GM18858 (cell line): ENCODE measurements around the gene TWNK.

ENCODE experiments used
- ATAC-seq: cut with Tn5 transposase; IDR thresholded peaks from one replicate; pipeline ENCODE4 v1.9.1; 2021; ENCODE audit not compliant: unreplicated experiment

The TWNK gene

DNA sequence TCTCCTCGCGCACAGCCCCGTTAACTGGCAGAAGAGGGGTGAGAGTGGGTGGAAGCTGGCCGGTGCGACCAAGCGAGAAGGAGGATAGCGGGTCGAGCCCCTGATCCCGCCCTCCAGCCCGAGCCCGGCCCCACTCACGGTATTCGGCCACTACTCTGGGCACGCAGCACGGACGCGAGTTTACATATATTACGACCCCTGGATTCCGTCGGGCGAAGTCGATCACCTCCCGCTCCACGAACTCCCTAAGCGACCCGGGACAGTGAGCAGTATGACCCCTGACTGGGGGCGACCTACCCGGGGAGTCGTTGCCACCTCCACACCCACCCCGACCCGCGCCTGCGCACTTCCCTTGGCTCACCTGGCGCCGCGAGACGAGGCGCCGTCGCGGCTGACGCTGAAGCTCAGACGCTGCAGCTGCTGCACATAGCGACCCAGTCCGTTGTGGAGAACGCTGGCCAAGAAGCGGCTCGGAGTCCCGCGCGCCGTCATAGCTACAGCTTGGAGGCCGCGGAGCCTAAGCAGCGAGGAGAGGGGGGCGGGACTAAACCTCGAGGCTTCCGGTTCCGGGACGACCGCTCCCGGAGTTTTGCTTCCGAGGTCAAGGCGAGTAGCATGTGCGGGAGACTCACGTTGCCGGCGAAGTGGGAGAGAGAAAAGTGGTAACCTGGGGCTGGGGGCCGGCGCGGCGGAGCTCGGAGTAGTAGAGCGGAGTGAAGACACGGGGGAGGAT, at the start of gene TWNK, which contains the start of gene MRPL43:
Gene TWNK (plus strand): TSS at position 592 of the 733 bp plus-strand sequence. CDS start 668 bp downstream, outside the sequence.
Gene MRPL43 (minus strand): TSS at position 546 of the 733 bp plus-strand sequence. CDS start 54 bp downstream, at position 492.
- peak; percentile 52 for ATAC-seq

DNA sequence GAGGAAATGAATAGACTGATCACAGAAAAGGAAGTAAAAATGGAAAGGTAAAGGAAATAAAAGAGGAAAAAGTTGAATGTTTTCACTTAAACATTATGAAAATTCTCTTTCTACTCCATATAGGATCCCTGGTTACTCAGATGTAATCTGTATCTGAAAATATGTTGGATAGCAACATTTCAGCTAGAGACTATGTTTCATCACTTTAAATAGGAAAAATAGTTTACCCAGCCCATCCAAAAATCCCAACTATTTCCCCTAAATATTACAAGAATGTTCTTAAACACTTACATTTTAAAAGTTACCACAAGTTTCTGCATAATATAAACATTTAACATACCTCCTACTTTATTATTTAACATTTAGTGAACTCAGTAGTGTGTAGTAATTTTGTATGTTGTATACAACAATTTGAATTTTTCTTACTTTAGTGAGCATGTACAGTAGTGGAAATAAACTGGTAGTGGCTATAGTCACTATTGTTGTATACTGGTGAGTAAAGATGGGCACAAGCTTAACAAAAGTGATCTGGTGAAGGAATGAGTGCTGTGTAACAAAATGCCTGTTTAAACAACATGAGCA, 47.5 kb upstream of the TWNK start:
- ATAC-seq = no peak

DNA sequence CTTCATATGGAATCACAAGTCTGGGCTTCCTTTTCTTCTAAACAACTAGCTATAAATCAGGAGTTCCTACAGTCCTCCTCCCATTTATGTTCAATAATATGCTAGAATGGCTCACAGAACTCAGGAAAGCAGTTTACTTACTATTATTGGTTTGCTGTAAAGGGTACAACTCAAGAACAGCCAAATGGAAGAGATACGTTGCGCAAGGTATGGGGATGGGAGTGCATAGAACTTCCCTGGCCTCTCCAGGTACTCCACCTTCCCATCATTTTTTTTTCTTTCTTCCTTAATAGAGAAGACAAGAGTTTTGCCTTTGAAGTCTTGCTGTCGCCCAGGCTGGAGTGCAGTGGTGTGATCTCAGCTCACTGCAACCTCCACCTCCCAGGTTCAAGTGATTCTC, 45.1 kb upstream of the TWNK start:
- ATAC-seq = no peak

DNA sequence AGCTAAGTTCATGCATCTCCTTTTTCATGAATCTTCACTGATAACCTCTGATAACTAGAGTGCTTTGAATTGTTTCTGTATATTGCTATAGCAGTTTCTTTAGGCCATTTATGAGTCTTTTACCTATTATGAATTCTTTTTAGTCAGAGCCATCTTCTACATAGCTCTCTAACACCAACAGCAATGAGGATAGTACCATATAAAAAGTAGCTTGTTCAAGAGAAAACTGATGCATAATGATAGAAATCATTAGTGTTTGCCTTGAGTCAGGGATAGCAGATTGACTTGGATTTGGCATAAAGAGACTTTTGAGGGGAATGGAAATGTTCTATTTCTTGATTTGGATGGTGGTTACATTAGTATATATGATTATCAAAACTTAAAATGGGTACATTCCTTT, 43.8 kb upstream of the TWNK start:
- ATAC-seq = no peak

DNA sequence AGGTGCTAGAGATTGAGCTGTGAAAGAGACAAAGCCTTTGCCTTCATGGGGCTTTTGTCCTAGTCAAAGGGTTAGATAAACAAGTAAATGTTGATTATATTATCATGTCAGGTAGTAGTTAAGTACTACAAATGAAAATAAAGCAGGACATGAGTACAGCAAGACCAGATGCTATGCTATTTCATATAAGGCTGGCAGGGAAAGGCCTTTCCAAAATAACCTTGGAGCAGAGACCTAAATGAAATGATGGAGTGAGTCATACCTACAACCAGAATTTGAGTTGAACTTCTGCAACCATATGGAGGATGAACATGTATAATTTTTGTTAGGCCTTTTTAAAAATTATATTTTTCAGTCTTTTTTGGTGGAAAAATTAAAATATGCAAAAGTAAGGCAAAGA, 41.6 kb upstream of the TWNK start:
- ATAC-seq = no peak

DNA sequence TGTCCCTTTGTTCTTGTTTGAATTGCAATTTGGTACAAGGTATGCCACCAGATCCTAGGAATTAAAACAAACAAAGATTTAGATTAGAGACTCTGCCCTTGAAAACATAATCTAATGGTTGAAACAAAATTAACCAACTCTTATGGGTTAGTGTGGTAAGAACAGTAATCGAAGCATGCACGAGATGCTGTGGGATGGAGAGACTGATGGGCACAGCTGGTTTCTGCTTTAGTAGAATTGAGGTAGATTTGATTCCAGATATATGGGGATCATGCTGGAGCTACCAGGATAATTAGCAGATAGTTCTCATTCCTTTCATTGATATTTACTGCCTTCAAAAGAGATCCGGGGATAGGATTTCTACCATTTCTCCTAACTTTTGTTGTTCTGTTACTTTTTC, 38.4 kb upstream of the TWNK start:
- no peak for ATAC-seq

DNA sequence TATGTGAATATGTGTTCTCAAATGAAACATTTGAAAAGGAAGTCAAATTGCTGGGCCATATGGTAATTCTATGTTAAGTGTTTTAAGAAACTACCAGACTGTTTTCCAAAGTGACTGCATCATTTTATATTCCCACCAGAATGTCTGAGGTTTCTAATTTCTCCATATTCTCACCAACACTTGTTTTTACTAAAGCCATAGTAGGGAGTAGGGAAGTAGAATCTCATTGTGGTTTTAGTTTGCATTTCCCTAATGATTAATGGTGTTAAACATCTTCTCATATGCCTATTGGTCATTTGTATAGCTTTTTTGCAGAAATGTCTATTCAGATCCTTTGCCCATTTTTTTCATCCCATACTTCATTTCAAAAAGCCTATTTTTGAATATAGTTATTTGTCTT, 27.1 kb upstream of the TWNK start:
- no peak for ATAC-seq

DNA sequence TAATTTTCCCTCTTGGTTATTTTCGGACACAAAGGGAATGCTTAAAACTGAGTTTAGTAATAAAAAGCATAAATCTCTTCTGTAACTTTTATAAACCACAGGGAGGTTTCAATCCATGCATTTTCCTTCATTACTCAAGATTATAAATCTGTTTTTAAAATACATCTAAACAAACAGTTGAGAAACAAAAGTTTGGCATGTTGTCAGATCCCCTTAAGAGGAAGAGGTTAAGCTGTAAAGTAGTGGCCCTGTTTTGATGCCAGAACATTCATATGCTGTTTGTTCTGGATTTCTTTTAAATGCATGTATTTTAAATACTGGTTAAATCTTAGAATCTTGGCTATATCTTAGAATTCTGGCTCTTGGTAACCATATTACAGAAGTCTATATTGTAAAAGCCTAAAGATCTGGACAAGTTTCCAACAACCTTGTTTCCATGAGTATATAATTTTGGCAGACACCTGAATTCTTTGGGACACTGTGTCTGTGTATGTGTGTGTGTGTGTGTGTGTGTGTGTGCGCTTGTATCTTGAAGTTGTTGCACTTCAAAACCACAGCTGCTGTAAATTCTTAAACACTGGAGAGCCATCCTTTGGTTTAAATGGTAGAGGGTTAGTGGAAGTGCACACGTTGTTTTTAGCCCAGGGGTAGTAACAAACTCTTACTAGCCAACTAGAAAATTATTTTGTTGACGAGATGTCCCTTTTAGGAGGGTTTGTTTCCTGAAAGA, 24.8 kb upstream of the TWNK start:
- ATAC-seq = no peak

DNA sequence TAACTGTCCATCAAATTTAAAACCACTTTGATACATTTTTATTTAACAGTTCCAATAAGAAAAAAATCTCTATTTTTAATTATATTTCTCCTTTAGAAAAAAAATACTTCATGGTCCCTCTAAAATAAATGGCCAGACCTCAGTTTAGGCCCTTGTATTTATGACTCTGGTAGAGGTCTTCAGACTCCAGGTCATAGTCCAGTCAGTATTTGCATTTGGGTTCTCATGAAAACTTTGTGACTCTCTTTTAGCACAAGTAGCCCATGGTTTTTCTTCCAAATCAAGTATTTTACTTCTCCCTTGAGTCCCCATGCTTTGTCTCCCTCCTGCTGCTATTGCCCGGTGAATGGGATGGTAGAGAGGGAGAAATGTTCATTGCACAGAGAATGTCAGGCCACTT, 23.5 kb upstream of the TWNK start:
- no peak for ATAC-seq

DNA sequence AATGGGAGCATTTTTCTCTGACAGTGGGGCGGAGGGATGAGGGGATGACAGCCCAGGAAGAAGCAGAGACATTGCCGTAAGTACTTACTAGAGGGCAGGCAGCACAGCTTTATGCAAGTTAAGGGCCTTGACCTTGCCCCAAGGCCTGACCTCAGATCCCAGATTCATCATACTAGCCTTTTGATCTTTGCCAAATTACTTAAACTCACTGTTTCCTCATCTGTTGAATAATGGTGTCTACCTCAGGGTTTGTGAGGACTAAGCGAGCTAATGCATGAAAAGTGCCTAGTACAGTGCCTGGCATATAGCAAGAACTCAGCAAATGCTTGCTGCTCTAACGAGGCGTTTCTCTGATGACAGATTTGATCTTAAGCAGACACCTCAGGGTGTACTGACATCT, 21.5 kb upstream of the TWNK start:
- ATAC-seq = no peak

DNA sequence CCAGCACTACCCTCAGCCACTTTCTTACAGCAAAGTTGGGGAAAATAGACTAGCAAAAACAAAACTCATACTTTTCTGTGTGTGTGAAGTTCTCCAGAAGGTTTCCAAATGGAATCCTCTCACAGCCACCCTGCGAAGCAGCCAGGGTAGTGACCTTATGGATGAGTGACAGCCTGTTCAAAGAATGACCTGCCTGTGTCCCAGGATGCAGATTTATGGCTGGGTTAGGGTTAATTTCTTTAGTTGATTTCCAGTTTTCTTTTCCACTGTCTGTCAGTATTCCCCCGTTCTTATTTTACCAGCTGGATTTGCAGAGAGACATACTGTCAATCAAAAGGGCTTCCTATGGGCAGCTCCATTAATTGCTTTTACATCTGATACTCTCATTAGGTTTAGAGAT, 20.5 kb upstream of the TWNK start:
- ATAC-seq = no peak

DNA sequence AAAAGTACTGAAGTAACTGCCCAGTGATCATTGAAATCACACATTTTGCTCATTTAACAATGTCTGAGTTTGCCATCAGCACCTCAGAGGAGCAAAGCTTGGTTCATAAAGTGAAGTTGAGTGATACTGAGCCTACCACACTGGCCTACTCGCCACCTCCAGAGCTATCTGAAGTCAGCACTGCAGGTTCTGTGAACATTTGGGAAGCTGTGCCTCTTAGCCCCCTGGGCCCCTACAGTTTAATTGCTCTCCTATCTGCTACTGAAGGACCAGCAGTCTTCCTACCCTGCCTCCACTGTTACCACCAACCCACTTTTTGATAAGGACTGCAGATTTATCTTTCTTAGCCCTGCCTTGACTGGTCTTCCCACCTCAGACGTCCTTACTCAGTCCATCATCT, 20.0 kb upstream of the TWNK start:
- ATAC-seq = no peak

DNA sequence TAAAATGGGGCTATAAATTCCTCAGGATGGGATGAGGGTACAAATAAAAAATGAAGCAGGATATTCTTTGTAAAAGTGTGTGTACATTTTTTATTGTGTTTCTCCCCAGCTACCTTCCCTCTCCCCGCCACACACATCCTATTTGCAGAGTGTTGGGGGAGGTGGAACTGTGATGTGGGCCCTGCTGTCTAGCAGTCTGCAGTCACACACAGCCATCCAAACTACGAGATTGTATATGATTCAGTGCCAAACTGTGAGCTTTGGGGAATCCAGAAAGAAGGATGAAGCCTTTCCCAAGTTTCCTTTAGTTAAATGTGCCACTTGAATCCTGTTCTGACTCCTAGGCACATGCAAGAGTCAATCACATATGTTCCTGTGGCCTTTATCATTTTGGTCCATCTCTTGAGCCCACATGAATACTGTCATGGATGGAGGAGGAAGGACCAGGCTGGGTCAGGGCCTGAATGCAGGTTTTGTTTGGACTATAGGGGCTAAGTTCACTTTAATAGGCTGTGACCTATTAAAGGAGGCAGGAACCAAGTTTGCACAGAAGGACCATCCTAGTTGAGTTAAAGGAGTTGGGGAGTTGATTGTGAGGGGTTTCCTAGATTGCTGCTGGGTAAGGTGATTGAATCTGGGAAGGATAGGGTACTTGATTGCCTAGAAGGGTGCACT, 19.1 kb upstream of the TWNK start:
- ATAC-seq = no peak

DNA sequence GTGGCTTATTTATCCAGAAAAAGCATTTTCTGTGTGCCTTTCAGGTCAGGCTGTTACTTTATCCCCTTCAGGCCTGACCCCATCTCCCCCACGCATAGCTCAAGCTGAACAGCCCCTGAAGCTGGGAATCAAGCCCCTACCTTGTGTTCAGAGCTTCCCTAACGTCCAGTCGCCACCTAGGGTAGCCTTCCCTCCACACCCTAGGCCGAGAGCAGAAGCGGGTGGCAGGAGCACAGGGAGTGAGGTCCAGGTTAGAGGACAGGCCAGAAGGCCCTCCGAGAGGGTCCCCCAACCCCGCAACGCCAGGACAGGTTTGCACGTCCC, 18.5 kb upstream of the TWNK start:
- ATAC-seq = no peak

DNA sequence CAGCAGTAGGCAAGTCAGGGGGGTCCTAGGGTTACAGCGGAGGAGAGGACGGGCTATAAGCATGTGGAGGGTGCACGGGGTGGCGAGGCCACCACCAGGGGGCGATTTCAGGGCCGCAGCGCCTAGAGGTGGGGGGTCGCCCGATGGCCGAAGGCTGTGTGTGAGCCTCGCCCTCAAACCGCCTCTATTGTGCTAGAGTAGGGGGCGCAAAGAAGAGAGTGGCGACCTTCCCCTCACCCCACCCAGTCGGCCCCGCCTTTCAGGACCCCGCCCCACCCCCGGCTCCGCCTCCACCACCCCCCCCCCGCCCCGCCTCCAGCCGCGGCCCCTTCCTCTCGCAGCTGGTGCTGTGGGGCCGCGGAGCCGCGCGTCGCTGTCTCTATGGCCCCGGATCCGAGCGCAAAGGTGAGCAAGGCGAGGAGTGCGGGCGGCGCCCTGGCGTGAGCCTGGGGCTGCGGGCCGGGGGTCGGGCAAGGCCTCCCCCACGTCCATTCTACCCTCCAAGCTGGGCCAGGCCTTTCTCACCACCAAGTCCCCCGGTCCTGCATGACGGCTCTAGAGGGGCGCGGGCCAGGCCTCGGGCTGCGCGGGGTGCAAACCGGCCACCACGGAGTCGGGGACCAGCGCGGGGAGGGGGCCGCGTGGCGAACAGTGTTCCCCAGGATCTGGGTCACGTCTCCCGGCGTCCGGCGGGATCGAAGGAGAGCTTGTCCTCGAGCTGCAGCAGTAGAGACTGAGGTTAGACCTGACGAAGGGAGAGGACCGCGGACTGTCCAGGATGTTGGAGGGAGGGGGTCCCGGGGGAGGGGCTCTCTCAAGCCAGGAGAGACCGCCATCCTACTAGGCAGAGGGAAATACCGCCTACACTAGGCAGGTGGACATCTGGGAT, 17.9 kb upstream of the TWNK start, which contains the start of gene SEMA4G:
Gene SEMA4G (plus strand): TSS at position 318 of the 889 bp plus-strand sequence. CDS start 3,409 bp downstream, outside the sequence.
- no peak for ATAC-seq

DNA sequence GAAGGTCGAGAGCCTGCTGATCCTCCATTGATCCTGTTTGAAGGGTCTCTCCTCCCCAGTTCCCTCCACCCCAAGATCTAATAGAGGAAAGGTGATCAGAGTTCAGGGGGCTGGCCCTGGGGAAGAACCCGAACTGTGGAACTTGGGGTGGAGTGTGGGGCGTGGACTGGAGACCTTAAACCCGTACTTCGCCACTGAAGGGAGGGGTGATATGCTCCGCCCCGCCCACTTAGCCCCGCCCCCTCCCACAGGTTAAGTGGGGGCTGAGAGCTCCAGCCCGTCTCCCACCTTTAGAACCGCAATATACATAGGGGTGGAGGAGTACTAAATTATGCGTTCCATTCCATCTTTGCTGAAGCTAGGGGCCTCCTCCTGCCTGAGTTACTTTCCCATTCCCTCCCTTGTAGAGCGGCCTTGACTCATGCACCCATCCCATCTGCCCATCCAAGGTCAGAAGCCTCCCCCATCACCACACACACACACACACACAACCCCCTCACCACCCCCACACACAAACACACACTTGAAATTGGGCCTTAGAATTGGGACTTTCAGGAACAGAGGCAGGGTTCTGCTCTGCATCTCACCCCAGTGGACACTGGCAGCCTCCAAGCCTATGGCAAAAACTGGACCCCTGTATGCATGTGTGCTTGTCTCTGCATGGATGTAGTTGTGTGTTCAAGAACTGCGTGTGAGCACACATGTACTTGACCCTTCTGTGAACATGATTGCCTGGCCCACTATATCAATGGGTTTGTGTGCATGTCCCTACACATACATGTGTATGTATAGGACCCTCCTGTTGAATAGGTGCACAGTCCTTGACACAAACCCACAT, 17.0 kb upstream of the TWNK start:
- no peak for ATAC-seq

DNA sequence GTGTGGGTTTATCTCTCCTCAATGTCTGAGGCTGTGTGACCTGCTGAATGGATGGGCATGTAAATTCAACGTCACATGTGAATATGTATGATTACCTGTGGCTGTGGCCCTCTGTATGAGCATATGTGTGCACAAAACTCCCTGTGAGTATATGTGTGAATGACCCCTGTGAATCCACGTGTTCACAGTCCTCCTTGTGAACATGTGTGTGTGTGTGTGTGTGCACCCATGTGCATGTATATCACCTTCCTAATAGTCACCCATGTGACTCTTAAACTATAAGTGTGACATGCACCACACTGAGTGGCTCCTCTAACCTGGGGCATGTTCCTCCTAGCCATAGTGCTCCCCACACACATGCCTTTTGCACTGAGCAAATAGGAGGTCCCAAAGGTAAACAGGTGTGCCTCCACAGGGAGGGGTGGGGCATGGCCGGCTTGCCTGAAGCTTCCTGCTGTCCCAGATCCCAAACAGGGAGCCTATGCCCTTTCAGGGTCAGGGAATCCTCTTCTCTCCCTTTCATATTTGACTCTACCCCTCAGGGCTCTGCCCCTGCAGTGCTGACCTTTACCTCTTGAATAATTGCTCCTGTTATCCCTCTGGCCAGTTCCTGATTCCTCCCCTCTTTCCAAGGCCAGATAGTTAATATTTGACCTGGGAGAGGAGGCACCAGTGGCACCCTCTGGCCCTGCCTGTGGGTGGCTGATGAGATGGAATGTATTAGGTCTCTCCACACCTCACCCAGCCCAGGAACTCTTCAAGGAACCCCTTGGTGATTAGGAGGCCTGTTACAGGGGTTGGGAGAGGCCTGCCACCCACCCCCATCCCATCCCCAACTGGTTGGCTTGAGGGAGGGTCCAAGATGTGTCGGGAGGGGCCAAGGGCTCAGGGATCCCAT, 16.2 kb upstream of the TWNK start:
- no peak for ATAC-seq

DNA sequence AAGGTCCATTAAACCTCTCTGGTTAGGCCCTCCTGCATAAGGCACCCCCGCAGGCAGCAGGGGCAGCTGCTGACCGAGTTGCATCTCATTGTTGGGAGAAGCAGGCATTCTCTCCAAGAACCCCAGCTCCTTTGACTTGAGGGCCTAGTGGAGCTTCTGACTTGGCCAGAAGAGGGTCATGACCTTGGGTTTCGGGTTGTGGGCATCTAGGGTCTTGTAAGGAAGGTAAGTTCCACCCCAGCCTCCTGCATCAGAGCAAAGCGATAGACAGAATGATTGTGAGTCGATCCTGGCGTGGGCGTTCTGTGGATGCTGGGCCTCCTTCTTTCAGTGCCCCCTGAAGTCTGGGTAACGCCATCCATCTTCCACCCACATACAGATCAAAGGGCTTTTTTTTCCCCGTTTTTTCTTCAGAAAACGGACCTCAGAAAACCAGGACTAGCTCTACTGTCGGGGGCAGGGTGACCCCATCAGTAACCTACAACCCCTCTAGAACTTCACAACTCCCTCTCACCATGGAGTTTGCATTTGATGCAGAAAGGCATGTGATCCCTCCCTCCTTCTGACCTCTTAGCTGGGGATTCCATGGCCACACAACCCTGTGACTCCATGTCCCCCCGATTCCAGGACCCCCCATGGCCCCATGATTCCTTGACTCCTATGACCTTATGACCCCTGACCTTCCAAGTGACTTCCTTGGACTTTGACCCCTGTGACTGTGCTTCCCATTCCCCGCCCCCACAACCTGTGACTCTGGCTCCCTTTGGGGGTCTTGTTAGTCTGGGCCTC, 15.0 kb upstream of the TWNK start:
- no peak for ATAC-seq
